H1 (cell line): ENCODE results near the gene CPNE8. TPM values are rescaled to one million over a fixed set of nuclear protein-coding genes. Genes with fewer than 3 reads are reported as not detected.
A peak's percentile ranks its signal among the peaks of the same experiment; 100 is the strongest.

Experiments
- CTCF ChIA-PET: fragments of 300-600 bp; sonication (Branson Sonifier 250); formaldehyde crosslinking; loops from one replicate; lab custom pipeline; 2021; ENCODE audit not compliant: partially characterized antibody; lab: Charles Lee
- POLR2A ChIA-PET: fragments of 300-600 bp; sonication (Branson Sonifier 250); formaldehyde crosslinking; loops from one replicate; lab custom pipeline; 2021; ENCODE audit warnings: inconsistent platforms; ENCODE audit not compliant: partially characterized antibody; lab: Charles Lee
- DNase-seq, 2 experiments: peaks; one replicate each; pipeline versions ENCODE4 v3.0.0 to v3.0.0-alpha.2; 2010 to 2022; ENCODE audit warnings: low spot score in 2 of 2, low read depth in 1 of 2, mixed read lengths in 1 of 2
- FAIRE-seq: peaks from 2 replicates; lab custom pipeline; 2011; peaks lifted over from hg19 to GRCh38; lab: Jason Lieb, UNC
- H2AFZ ChIP-seq: 2 replicates; pipeline ENCODE4 v1.8.1; 2012; ENCODE audit warnings: low read length, inconsistent platforms
- H2AK5ac ChIP-seq: 2 replicates; pipeline ENCODE4 v1.6.1; 2013; ENCODE audit warnings: low read depth, low read length
- H2BK120ac ChIP-seq: replicated peaks from 2 replicates; pipeline ENCODE3; 2013; ENCODE audit warnings: low read depth, low read length, inconsistent platforms
- H2BK12ac ChIP-seq: 2 replicates; pipeline ENCODE4 v1.6.1; 2013; ENCODE audit warnings: low read depth, low read length
- H2BK15ac ChIP-seq: 2 replicates; pipeline ENCODE4 v1.6.1; 2013; ENCODE audit warnings: low read length
- H2BK20ac ChIP-seq: 2 replicates; pipeline ENCODE4 v1.6.1; 2013; ENCODE audit warnings: low read length
- H2BK5ac ChIP-seq: 2 replicates; pipeline ENCODE4 v1.6.1; 2013; ENCODE audit warnings: low read depth, low read length
- H3K14ac ChIP-seq: 2 replicates; pipeline ENCODE4 v1.6.1; 2013; ENCODE audit warnings: inconsistent platforms; ENCODE audit not compliant: insufficient read length
- H3K18ac ChIP-seq: 2 replicates; pipeline ENCODE4 v1.6.1; 2013; ENCODE audit warnings: low read length; ENCODE audit errors: extremely low read depth
- H3K23ac ChIP-seq: 2 replicates; pipeline ENCODE4 v1.6.1; 2013; ENCODE audit warnings: inconsistent platforms; ENCODE audit not compliant: insufficient read length
- H3K23me2 ChIP-seq: 2 replicates; pipeline ENCODE4 v1.6.1; 2013; ENCODE audit warnings: low read depth, low read length
- H3K27ac ChIP-seq: 2 replicates; pipeline ENCODE4 v1.6.1; 2011; ENCODE audit warnings: low read depth, low read length, inconsistent platforms
- H3K27me3 ChIP-seq, 4 experiments: replicated peaks in 1 of 4; 1 replicate in 1 of 4; 2 replicates in 3 of 4; pipeline versions ENCODE4 v1.6.1 to v1.8.1; 2011 to 2013; ENCODE audit warnings: low read length in 3 of 4, mild to moderate bottlenecking in 3 of 4, inconsistent platforms in 2 of 4, mixed read lengths in 2 of 4, moderate library complexity in 1 of 4; ENCODE audit not compliant: control insufficient read depth in 3 of 4, insufficient read depth in 3 of 4; ENCODE audit errors: extremely low read depth in 1 of 4
- H3K36me3 ChIP-seq, 4 experiments: 2 replicates each; pipeline versions ENCODE4 v1.6.1 to v1.8.1; 2011 to 2013; ENCODE audit warnings: mild to moderate bottlenecking in 4 of 4, low read length in 3 of 4, moderate library complexity in 2 of 4, control low read depth in 1 of 4, inconsistent platforms in 1 of 4; ENCODE audit not compliant: insufficient read depth in 4 of 4, control insufficient read depth in 2 of 4
- H3K4ac ChIP-seq: replicated peaks from 2 replicates; pipeline ENCODE3; 2013; ENCODE audit warnings: low read length, low read depth, mixed read lengths, inconsistent platforms; ENCODE audit not compliant: insufficient read length
- H3K4me1 ChIP-seq, 4 experiments: replicated peaks in 1 of 4; 1 replicate in 1 of 4; 2 replicates in 3 of 4; pipeline versions ENCODE4 v1.6.1 to v1.8.1; 2011 to 2013; ENCODE audit warnings: low read length in 3 of 4, inconsistent platforms in 2 of 4, mixed read lengths in 1 of 4; ENCODE audit not compliant: insufficient read depth in 4 of 4, control insufficient read depth in 3 of 4
- H3K4me2 ChIP-seq, 2 experiments: 2 replicates each; pipeline versions ENCODE4 v1.6.1 to v1.8.1; 2011 to 2013; ENCODE audit warnings: low read depth in 2 of 2, low read length in 2 of 2, control low read depth in 1 of 2, inconsistent platforms in 1 of 2, mild to moderate bottlenecking in 1 of 2; ENCODE audit not compliant: insufficient read depth in 1 of 2
- H3K4me3 ChIP-seq, 4 experiments: fragments of 200-600, 300-600 bp in 1 of 4; sonication (generic), shearing (Covaris generic), sonication (Bioruptor Twin) in 1 of 4; 2 replicates each; pipeline versions ENCODE4 v1.5.1 to v1.8.1; 2011 to 2016; ENCODE audit warnings: low read length in 4 of 4, low read depth in 3 of 4, control low read depth in 2 of 4, inconsistent platforms in 2 of 4, mild to moderate bottlenecking in 2 of 4, mixed read lengths in 1 of 4, moderate library complexity in 1 of 4; ENCODE audit not compliant: insufficient read depth in 2 of 4; ENCODE audit errors: extremely low read depth in 1 of 4
- H3K56ac ChIP-seq: replicated peaks from 2 replicates; pipeline ENCODE3; 2013; ENCODE audit warnings: low read depth, mild to moderate bottlenecking, mixed read lengths, low read length, inconsistent platforms; ENCODE audit not compliant: insufficient read length
- H3K79me1 ChIP-seq: 2 replicates; pipeline ENCODE4 v1.6.1; 2013; ENCODE audit warnings: low read depth, low read length, control low read depth
- H3K79me2 ChIP-seq, 2 experiments: 2 replicates each; pipeline versions ENCODE4 v1.6.1 to v1.8.1; 2012 to 2013; ENCODE audit warnings: low read length in 2 of 2, mild to moderate bottlenecking in 2 of 2, inconsistent platforms in 1 of 2; ENCODE audit not compliant: insufficient read depth in 2 of 2, control insufficient read depth in 1 of 2
- H3K9ac ChIP-seq, 4 experiments: replicated peaks in 1 of 4; 1 replicate in 1 of 4; 2 replicates in 3 of 4; pipeline versions ENCODE4 v1.6.1 to v1.8.1; 2011 to 2013; ENCODE audit warnings: low read depth in 3 of 4, low read length in 3 of 4, control low read depth in 2 of 4, mild to moderate bottlenecking in 2 of 4, moderate library complexity in 2 of 4, inconsistent platforms in 1 of 4; ENCODE audit errors: extremely low read depth in 1 of 4
- H3K9me3 ChIP-seq, 2 experiments: 2 replicates each; pipeline versions ENCODE4 v1.6.1 to v1.8.1; 2012 to 2013; ENCODE audit warnings: mild to moderate bottlenecking in 2 of 2, moderate library complexity in 2 of 2, control low read depth in 1 of 2, inconsistent platforms in 1 of 2, low read depth in 1 of 2, low read length in 1 of 2, mixed read lengths in 1 of 2; ENCODE audit not compliant: insufficient read depth in 2 of 2
- H4K20me1 ChIP-seq, 2 experiments: replicated peaks in 1 of 2; 2 replicates each; pipeline versions ENCODE3 to v1.8.1; 2011 to 2013; ENCODE audit warnings: inconsistent platforms in 2 of 2, low read length in 2 of 2, mild to moderate bottlenecking in 1 of 2; ENCODE audit not compliant: insufficient read depth in 2 of 2, control insufficient read depth in 1 of 2
- H4K5ac ChIP-seq: 2 replicates; pipeline ENCODE4 v1.6.1; 2013; ENCODE audit warnings: low read length, low read depth, mixed read lengths, inconsistent platforms; ENCODE audit not compliant: insufficient read length
- H4K8ac ChIP-seq: 2 replicates; pipeline ENCODE4 v1.8.0; 2013; ENCODE audit warnings: mild to moderate bottlenecking, moderate library complexity, low read length, inconsistent platforms; ENCODE audit not compliant: insufficient read depth; ENCODE audit errors: extremely low read depth
- H4K91ac ChIP-seq: replicated peaks from 2 replicates; pipeline ENCODE3; 2013; ENCODE audit warnings: low read length, mixed read lengths, inconsistent platforms; ENCODE audit not compliant: insufficient read length
- BACH1 ChIP-seq: IDR thresholded peaks from 2 replicates; pipeline ENCODE4 v1.6.1; 2012; ENCODE audit warnings: low read length, improper control_type of control experiment
- CEBPB ChIP-seq: IDR thresholded peaks from 2 replicates; pipeline ENCODE4 v1.6.1; 2012; ENCODE audit warnings: low read depth, low read length
- E2F6 ChIP-seq: IDR thresholded peaks from 2 replicates; pipeline ENCODE4 v1.6.1; 2012; ENCODE audit warnings: inconsistent platforms
- HDAC2 ChIP-seq, 2 experiments: fragments of 300-600 bp in 1 of 2; sonication (generic) in 1 of 2; IDR thresholded peaks; 2 replicates each; pipeline ENCODE4 v1.6.1; 2011 to 2012; ENCODE audit warnings: low read depth in 2 of 2, low read length in 2 of 2, mild to moderate bottlenecking in 2 of 2, moderate library complexity in 2 of 2, borderline replicate concordance in 1 of 2, inconsistent platforms in 1 of 2
- MAX ChIP-seq: IDR thresholded peaks from 2 replicates; pipeline ENCODE4 v1.6.1; 2012; ENCODE audit warnings: inconsistent platforms
- NRF1 ChIP-seq: IDR thresholded peaks from 2 replicates; pipeline ENCODE4 v1.6.1; 2011; ENCODE audit warnings: mild to moderate bottlenecking, low read depth, low read length, improper control_type of control experiment
- RXRA ChIP-seq: IDR thresholded peaks from 2 replicates; pipeline ENCODE4 v1.6.1; 2011; ENCODE audit warnings: low read depth, mild to moderate bottlenecking, low read length, moderate library complexity; ENCODE audit not compliant: insufficient read depth
- SAP30 ChIP-seq: fragments of 300-600 bp; sonication (generic); IDR thresholded peaks from 2 replicates; pipeline ENCODE4 v1.7.1; 2012; ENCODE audit warnings: low read length, moderate library complexity, mild to moderate bottlenecking, inconsistent platforms; ENCODE audit not compliant: insufficient read depth, insufficient replicate concordance
- SIRT6 ChIP-seq: IDR thresholded peaks from one replicate; pipeline ENCODE4 v1.7.1; 2012; ENCODE audit warnings: low read length, inconsistent platforms
- TAF7 ChIP-seq: optimal IDR thresholded peaks from 2 replicates; pipeline ENCODE3; 2011; ENCODE audit warnings: low read depth, mild to moderate bottlenecking, inconsistent platforms, low read length, moderate library complexity, borderline replicate concordance
- WGBS, 2 experiments: shearing (Covaris generic) in 1 of 2; methylation state at CpG; one replicate each; pipeline versions ENCODE4 v1.1.6 to v1.1.7; 2013 to 2015; ENCODE audit warnings: low lambda C conversion rate in 2 of 2, mixed read lengths in 2 of 2, inconsistent platforms in 1 of 2, low coverage in 1 of 2, missing lambda C conversion rate in 1 of 2; ENCODE audit not compliant: insufficient replicate concordance in 2 of 2, insufficient coverage in 1 of 2, insufficient read length in 1 of 2; ENCODE audit errors: extremely low coverage in 1 of 2, missing lambda C conversion rate in 1 of 2; 5-methylcytosine and 5-hydroxymethylcytosine counted together
- polyA plus RNA-seq, 7 experiments: library from polyadenylated mRNA; depleted of rRNA in 3 of 7; stranded (reverse) in 5 of 7; unstranded in 2 of 7; fragments of >200 nt in 5 of 7; fragments of 200-250 nt in 2 of 7; gene quantifications; 1 replicate in 5 of 7; 2 replicates in 1 of 7; 4 replicates in 1 of 7; pipeline versions ENCODE4 v1.2.1 to v1.2.3, GENCODE V29; 2011 to 2013; ENCODE audit warnings: missing spikeins in 2 of 7, mixed read lengths in 2 of 7
- total RNA-seq: library from RNA; stranded (reverse); fragmentation: NEBNext Ultra II Directional; extraction: Animal tissue kit (Norgen Biotek cat#: 25700); gene quantifications from 2 replicates; pipeline ENCODE4 v1.2.1, GENCODE V29; 2021

Gene CPNE8
- total and polyA plus RNA-seq, 2 of the 8 experiments (the other 6 are each of a cell fraction or from before 2014, with no cell fraction given) = 2.5 to 6.8 TPM

GRCh38 chr12:38906482-38907200 is 1.2 kb upstream of the CPNE8 start:
- H4K20me1 ChIP-seq = no peaks in the 10 kb centered on the region
- peak overlapping the region; percentile 81 for H3K4ac ChIP-seq
- H2BK15ac ChIP-seq = peak overlapping the region; percentile 88; the same call in 1 of the 2 replicates
- no peaks in the 10 kb centered on the region for H3K9me3 ChIP-seq
- DNase-seq (peak; percentile 65 to 93), FAIRE-seq (no peak)
- H2BK20ac ChIP-seq = peak overlapping the region; percentile 48; the same call in 1 of the 2 replicates
- H2AK5ac ChIP-seq = no peak overlapping the region
- H3K18ac ChIP-seq = peak overlapping the region; percentile 92
- no peaks in the 10 kb centered on the region for H3K79me1 ChIP-seq
- peak overlapping the region in 3 of 4 experiments; percentile 13 to 42 (median 22); a peak in 4 of 7 replicates for H3K9ac ChIP-seq
- H3K27me3 ChIP-seq = peaks cover 0 to 10% (median 4%) of the 10 kb centered on the region in 4 experiments; a peak in 4 of 7 replicates
- no peak overlapping the region for H3K27ac ChIP-seq
- H2BK12ac ChIP-seq = no peak overlapping the region
- H3K14ac ChIP-seq = no peak overlapping the region
- no peak overlapping the region for H4K5ac ChIP-seq
- no peaks in the 10 kb centered on the region for H3K36me3 ChIP-seq
- H3K4me1 ChIP-seq = peaks cover 0 to 2% (median 0%) of the 10 kb centered on the region in 4 experiments; a peak in 1 of 7 replicates
- H2BK5ac ChIP-seq = peak overlapping the region; percentile 66; the same call in 1 of the 2 replicates
- CTCF ChIA-PET = interaction anchor here (0.6 to 2.7 kb wide), 28 partner anchors 9 to 369 kb away, joined by 3 to 18 read pairs (median 4); no protein-coding TSS in a partner anchor
- H4K8ac ChIP-seq = peak overlapping the region; percentile 90; the same call in 1 of the 2 replicates
- H3K4me2 ChIP-seq = peak overlapping the region; percentile 77 to 92
- 3% methylated on average over 36 of the region's 36 CpGs; no CpG with 5 or more reads in 1 of the 2 experiments for WGBS, 2 experiments
- peak overlapping the region; percentile 99 for H2AFZ ChIP-seq
- H2BK120ac ChIP-seq = no peak overlapping the region
- 0 out of 4 replicates have a peak, but pooled peaks cover 0 to 4% of the 10 kb centered on the region in 2 experiments for H3K79me2 ChIP-seq
- peaks cover 15% of the 10 kb centered on the region for H3K23me2 ChIP-seq
- peak overlapping the region; percentile 74 for H3K56ac ChIP-seq
- H3K23ac ChIP-seq = no peak overlapping the region
- H3K4me3 ChIP-seq = peak overlapping the region; percentile 63 to 75 (median 72)
- H4K91ac ChIP-seq = peak overlapping the region; percentile 96
- POLR2A ChIA-PET = interaction anchor here (0.7 to 2.9 kb wide), 4 partner anchors 9 to 163 kb away, joined by 3 to 9 read pairs (median 4); no protein-coding TSS in a partner anchor
- TF ChIP-seq SIRT6 (no peak), NRF1 (no peak), CEBPB (no peak), MAX (peak; percentile 62), RXRA (no peak), TAF7 (peak; percentile 46), HDAC2 (IDR thresholded peaks at IDR 0.05; ENCODE audit: borderline replicate concordance in 1 of 2, low read depth in 2 of 2, low read length in 2 of 2) (peak in 1 of 2 experiments; percentile 76; a peak in 1 of 4 replicates), E2F6 (peak; percentile 57), BACH1 (no peak), SAP30 (no peak)
